Ishikawa (cell line): ENCODE results near the gene ARHGAP31.

Experiments
- CREB1 ChIP-seq: IDR thresholded peaks from 2 replicates; pipeline ENCODE4 v1.6.1; 2012; ENCODE audit warnings: low read depth
- MAX ChIP-seq: IDR thresholded peaks from 2 replicates; pipeline ENCODE4 v1.6.1; 2012
- NFIC ChIP-seq: IDR thresholded peaks from 2 replicates; pipeline ENCODE4 v1.6.1; 2012
- RAD21 ChIP-seq: IDR thresholded peaks from 2 replicates; pipeline ENCODE4 v1.6.1; 2012; ENCODE audit warnings: low read depth
- REST ChIP-seq: IDR thresholded peaks from 2 replicates; pipeline ENCODE4 v1.6.1; 2012; ENCODE audit warnings: low read depth, mild to moderate bottlenecking
- TAF1 ChIP-seq: IDR thresholded peaks from 2 replicates; pipeline ENCODE4 v1.6.1; 2012; ENCODE audit warnings: low read depth, mild to moderate bottlenecking

- TF ChIP-seq CREB1: no peak
- no peak for TF ChIP-seq REST
- no peak for TF ChIP-seq MAX
- no peak for TF ChIP-seq NFIC
- no peak for TF ChIP-seq RAD21
- TF ChIP-seq TAF1: no peak
Observed at GRCh38 chr3:119276680-119277079, 17.5 kb upstream of the ARHGAP31 start.
